NCI-H187 (cell line): ENCODE measurements around the gene TFDP1.

Experiments
- DNase-seq, 2 experiments: peaks; one replicate each; lab custom pipeline; 2025; lab: John Stamatoyannopoulos, UW

The TFDP1 gene

DNA sequence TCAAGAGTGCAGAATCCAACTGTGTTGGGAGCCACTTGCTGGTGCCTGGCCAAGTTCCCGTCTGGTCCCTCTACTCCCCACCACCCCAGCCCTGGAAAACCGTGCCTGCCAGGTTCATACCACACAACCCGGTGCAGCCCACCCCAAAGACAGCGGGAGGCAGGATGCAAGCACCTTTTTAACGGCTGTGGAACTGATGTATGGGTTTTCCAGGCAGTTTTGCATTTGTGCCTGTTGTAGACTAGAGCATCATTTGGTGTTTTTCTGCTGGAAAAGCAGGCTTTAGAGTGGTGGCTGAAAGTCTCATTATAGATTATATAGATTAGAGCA, 13.5 kb downstream of the TFDP1 start:
- no peak for DNase-seq

DNA sequence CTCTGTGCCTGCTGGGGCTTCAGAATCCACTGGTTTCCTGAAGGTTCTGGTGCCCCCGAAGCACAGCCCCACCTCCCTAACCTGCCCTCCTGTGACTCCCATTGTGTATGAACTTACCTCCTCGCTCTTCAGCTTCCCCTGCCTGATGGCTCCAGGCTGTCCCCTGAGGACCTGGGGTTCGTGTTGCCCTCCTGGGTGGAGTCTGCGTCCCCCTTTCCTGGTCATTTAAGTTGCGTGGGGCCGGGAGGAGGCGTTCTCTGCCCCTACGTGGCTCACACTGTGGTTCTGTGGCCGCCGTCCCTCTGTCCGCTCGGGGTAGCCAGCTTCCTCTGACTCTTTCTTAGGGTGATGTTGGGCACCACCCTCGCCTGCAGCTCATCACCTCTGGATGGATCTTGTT, 13.9 kb downstream of the TFDP1 start:
- DNase-seq = no peak

DNA sequence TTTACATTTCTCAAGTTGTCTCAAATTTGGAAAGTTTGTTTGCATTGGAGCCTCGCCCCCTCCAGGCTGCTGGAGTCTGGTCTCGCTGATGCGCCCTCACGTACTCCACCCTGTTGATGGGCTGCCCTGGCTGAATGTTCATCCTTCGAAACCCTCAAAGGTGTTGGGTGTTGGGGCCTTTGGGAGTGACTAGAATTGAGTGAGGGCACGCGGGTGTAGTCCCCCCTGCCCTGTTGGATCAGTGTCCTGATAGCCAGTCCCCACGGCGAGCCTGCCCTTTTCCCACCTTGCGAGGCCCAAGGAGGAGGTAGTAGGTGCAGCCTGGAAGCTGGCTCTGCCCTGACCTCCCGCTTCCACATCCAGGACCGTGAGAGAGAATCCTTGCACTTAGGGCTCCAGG, 14.8 kb downstream of the TFDP1 start:
- DNase-seq = no peak

DNA sequence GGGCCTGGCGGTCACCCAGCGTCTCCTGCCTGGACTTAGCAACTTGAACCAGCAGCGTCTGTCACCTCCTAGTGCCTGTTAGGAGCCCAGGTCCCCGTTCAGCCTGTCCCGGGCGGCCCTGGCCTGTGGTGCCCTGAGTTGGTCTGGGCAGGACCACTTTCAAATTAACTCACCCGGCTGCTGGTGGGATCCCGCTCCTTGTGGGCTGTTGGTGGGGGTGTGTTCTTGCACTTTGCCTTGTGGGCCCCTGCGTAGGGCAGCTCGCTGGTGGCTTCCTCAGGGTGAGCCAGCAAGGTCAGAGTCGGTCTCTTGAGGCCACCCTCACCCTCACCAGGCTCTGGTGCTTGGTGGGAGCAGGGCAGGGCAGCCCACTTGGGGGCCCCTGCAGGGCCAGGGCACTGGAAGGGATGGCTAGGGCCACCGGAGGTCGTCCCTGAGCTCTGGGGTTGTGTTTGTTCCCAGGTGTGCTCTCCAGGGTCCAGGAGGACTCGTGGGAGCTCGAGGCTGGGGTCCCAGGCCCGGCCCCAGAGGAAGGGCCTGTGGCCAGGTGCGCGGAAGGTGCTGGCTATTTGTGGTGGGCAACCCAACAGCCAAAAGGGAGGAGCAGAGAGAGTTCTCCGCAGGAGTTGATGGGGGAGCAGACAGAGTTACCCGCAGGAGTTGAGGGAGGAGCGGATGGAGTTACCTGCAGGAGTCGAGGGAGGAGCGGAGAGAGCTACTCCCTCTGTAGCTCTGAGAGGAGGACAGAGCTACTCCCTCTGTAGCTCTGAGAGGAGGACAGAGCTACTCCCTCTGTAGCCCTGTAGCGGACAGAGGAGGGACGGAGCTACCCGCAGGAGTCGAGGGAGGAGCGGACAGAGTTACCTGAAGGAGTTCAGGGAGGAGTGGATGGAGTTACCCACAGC, 16.9 kb downstream of the TFDP1 start:
- DNase-seq = no peak

DNA sequence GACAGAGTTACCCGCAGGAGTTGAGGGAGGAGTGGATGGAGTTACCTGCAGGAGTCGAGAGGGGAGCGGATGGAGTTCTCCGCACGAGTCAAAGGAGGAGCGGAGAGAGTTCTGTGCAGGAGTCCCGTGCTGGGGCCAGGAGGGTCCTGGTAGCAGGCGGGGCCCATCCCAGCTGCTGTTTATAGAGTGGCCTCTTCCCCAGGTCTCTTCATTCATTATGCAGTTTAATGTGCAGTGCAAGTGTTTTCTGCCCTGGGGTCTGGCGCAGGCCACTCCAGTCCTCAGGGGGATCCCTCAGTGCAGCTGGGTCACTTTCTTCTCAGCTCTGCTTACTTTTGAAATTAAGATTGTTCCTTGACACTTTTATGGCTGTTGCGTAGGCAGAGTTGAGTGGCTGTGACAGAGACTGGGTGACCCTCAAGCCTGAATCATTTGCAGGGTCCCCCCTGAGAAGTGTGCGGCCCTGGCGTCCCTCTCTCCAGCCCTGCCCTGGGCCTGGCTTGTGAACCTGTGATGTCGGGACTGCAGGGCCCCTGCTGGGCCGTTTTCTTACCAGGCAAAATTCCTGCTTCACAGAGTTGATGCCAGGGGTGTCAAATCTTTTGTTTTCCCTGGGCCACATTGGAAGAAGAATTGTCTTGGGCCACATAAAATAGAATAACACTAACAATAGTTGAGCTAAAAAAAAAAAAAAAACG, 17.9 kb downstream of the TFDP1 start:
- DNase-seq = no peak

DNA sequence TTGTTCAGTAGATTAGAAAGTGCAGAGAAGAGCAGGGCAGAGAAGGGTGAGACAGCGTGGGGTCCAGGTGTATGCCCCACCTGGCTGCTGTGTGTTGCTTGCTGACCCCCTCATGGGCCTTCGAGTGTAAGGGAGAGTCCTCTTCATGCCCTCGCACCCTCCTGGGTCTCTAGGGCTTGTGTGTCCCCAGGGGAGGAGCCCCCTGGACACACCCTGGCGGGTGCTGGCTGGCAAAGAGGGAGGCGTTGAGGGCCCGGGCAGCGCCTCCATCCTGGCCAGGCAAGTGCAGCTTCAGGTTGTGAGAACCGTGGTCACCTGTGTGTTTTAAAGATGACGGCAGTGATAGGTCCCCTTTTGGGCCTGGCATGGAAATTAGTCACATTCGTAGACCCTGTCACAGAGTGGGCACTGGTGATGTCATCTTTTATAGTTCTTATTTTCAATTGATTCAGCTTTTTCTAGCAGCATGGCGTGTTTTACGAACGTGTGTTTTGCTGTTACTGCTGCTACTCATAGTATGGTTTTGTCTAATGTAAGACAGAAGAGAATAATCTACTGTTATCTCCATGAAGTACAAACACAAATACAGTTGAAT, 18.7 kb downstream of the TFDP1 start:
- no peak for DNase-seq

DNA sequence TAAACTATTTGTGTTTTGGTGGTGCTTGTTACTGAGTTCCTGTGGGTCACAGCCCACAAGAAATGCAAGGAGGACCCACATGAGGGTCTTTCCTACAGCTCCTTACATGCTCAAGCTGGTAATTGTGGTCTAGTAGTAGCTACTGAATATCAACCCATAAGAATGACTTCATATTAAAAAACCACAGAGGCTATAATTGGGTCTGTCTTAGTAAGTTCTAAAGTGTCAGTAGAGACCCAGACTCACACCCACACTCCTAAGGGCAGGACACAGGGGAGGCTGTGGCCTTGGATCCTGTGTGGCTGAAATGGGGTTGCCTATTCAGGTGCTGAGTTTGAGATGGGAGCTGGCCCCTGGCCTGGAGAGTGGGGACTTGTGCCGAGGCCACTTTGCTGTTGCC, 19.6 kb downstream of the TFDP1 start:
- DNase-seq = no peak

DNA sequence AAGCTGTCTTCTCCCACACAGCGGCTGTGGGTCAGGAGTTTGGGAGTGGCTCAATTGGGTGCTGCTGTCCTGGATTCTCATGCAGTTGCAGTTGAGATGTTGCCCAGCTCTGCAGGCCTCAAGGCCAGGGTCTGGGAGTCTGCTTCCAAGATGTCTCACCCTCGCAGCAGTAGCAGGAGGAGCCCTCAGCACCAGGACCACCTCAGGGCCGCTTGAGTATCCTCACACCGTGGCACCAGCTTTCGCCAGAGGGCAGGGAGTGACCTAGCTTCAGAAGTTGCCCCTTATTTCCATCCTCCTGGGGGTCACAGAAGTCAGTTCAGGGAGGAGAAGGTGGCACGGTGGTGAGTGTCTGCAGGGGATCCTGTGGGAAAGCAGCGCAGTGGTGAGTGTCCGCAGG, 20.9 kb downstream of the TFDP1 start:
- no peak for DNase-seq

DNA sequence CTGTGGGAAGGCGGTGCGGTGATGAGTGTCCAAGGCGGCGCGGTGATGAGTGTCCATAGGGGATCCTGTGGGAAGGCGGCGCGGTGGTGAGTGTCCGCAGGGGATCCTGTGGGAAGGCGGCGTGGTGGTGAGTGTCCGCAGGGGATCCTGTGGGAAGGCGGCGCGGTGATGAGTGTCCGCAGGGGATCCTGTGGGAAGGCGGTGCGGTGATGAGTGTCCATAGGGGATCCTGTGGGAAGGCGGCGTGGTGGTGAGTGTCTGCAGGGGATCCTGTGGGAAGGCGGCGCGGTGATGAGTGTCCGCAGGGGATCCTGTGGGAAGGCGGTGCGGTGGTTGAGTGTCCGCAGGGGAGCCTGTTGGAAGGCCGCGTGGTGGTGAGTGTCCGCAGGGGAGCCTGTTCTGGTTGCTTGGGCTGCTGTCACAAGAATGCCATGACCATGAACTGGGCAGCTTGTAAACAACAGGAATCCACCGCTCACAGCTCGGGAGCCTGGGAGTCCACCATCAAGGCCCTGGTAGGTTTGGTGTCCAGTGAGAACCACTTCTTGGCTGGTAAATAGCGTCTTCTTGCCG, 21.4 kb downstream of the TFDP1 start:
- no peak for DNase-seq

DNA sequence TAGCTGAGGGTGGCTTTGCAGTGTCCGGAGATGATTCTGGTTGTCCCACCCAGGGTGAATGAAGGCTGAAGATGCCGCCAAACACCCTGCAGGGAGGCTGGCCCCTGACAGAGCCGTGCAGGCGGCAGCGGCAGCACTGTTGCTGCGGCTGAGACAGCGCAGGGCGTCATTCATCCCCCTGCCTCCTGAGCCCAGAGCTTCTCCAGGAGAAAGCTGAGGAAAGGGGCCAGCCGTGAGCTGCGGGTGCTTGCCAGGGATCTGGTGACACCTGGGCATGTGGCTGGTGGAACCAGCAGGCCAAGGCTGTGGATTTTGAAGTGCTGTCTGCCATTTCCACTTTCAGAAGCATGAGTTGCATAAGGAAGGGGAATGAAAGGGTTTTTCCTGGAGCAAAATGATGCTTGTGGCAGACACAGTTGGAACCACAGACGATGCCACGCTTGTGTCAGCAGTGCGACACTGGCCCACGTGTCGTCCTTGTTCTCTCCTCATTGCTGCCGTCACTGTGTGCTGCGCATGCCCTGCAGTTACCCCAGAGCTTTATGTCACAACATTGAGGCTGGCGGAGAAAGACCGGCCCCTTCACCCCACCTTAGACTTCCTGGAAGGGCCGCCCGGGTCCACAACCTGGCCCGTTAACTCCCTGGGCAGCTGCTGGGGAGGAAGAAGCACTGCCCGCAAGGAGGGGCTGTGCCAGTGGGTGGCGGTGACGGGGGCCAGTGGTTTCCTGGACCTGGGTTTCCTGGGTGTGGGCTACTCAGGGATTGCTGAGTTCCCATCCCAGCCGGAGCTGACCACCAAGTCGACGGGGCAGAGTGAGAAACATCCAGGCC, 22.7 kb downstream of the TFDP1 start:
- no peak for DNase-seq

DNA sequence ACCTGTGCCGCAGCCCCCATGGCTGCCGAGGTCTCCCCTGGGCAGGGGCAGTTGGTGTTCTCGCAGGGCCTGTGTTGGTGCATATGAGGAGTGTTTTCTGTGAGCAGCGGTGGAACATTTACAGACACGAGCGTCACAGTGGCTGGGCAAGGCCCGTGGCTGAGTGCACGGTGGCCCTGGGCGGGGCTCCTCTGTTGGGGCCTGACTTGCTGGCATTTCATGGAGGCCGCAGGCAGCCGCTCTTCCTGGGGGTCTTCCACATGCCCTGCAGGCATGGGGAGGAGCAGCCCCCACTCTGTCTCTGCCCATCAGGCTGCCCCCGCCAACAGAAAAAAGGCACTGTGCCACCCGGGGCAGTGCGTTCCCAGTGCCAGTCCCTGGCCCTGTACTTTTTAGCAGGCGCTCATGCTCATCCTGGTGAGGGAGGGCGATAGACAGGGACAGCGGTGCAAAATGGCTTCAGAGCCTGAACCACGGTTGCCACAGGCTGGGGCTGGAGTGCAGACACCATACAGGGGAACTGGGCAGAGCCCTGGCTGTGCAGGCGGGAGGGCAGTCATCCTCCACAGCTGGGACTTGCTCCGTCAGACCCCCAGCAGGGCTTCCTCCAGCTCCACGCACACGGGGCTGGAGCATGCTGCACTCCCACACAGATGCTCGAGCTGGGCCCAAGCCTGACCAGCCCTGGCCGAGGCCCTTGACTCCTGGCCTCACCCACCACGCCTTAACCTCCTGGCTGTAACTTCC, 23.5 kb downstream of the TFDP1 start:
- no peak for DNase-seq

DNA sequence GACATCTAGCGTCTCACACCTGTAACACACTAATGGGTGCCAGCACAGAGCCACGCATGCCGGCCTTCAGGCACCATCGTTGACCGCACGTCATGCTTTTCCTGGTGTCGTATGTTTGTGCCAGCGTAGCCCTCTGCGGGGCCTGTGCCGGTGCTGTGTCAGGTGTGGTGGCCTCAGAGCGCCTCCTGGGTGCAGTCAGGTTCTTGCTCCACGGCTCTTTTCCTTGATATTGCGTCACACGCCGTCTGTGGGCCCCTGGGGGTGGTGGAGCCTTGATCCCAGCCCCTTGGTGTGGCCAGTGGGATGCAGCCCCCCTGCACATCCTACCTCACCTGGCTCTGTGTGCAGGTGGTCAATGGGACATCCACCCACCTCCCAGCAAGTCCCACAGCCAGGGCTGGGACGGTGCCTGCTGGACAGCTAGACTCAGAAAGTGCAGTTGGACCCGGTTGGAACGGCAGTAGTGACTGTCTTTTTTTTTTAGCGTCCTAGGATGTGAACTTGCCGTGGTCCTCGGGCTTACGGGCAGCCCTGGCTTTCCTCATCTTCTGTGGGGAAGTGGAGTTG, 24.5 kb downstream of the TFDP1 start:
- DNase-seq = no peak

DNA sequence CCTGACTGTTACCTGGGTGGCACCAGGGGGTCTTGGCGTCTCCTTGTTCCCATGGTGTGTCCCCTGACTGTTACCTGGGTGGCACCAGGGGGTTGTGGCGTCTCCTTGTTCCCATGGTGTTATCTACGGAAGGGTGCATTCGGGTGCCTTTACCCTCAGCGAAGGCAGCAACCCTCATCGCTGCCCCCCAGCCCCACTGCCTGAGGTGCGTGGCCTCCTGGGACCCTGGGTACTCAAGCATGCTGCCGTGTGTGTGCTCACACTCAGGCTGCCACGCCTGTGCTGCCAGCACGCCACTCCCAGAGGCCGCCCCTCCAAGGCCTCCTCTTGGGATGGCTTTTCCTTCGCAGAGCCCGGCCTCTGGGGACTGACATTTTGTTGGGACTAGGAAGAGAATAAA, 25.1 kb downstream of the TFDP1 start:
- no peak for DNase-seq

DNA sequence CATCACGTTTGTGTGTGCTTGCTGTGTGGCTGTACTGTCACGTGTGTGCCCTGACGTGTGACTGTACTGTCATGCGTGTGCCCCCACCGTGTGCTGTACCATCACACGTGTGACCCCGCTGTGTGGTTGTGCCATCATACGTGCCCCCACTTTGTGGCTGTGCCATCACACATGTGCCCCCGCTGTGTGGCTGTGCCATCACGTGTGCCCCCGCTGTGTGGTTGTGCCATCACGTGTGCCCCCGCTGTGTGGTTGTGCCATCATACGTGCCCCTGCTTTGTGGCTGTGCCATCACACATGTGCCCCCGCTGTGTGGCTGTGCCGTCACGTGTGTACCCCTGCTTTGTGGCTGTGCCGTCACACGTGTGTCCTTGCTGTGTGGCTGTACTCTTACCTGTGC, 25.7 kb downstream of the TFDP1 start:
- DNase-seq = no peak

DNA sequence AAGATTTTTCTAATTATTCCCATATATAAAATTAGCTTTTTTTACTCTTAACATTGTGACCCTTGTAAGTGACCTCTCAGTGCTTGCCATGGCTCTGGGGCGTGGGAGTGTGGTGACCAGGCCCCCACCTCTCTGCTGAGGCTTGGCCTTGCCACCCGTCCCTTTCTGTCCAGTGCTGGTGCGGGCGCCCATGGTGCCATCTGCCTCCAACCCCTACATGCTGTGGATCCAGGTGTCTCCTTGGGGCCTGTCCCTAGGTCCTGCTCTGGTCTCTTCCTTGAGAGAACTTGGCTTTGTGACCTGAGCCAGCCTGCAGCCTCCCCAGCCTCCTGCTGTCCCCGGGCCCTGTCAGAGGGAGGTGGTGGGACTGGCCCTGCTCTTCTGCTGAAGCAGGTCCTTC, 27.4 kb downstream of the TFDP1 start:
- no peak for DNase-seq

DNA sequence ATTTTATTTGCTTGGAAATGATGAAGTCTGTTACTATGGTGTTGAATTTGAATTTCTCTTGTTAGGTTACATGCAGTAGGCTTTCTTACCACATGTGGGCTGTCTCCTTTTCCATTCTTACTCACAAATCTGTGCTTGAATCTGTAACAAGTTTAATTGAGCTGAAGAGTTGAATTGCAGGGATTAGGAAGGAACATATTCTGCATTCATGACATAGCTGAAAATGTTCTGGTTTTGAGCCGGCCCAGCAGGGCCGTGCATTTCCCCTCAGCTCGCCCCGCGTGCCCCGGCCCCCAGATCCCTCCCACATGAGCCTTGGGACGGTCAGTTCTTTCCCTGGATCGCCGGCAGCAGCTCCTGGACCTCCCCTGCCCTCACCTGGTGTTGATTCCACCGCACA, 28.1 kb downstream of the TFDP1 start:
- DNase-seq = no peak

DNA sequence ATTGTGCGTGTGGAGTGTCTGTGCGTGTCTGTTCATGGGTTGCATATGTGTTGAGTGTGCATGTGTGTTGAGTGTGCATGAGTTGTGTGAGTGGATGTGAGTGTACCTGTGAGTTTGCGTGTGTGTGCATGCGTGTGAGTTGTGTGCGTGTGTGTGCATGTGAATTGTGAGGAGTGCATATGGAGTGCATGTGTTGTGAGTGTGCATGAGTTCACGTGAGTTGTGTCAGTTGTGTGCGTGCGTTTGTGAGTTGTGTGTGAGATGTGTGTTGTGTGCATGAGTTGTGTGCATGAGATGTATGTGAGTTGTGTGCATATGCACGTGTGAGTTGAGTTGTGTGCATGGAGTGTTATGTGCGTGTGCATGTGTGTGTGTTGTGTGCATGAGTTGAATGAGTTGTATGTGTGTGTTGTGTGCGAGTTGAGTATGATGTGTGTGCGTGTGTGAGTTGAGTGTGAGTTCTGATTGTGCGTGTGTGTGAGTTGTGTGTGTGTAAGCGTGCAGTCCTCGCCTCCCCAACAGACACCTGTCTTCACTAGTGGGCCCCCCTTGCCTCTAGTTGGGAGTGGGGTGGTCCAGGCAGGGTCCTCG, 29.3 kb downstream of the TFDP1 start:
- DNase-seq = no peak

DNA sequence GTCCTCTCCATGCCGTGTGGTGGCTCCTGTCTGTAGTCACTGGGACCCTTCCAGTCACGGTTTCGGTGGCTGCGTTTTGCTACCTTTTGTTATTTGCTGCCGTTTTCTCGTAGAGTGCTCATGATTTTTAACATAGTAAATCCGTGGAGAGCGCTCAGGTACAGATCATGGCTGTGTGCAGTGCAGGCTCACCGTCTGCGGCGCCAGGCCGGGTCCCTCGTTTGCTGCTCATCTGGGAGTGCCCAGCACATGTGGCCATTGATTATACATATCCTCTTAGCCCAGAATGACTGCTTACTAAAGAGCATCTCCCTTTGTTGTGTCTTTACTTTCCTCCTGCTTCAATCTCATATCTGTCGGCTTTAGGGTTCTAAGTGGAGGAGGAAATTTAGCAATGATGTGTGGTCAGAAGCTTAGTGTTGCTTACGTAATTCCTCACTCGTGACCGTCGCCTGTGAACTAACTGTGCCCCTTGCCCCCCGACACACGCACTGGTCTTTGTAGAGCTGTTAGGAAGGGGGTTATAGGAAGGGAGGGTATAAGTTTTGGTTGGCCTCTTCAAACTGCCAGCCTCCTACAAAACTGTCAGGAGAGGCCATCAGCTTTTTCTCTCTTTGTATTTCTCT, 31.8 kb downstream of the TFDP1 start:
- DNase-seq = no peak

DNA sequence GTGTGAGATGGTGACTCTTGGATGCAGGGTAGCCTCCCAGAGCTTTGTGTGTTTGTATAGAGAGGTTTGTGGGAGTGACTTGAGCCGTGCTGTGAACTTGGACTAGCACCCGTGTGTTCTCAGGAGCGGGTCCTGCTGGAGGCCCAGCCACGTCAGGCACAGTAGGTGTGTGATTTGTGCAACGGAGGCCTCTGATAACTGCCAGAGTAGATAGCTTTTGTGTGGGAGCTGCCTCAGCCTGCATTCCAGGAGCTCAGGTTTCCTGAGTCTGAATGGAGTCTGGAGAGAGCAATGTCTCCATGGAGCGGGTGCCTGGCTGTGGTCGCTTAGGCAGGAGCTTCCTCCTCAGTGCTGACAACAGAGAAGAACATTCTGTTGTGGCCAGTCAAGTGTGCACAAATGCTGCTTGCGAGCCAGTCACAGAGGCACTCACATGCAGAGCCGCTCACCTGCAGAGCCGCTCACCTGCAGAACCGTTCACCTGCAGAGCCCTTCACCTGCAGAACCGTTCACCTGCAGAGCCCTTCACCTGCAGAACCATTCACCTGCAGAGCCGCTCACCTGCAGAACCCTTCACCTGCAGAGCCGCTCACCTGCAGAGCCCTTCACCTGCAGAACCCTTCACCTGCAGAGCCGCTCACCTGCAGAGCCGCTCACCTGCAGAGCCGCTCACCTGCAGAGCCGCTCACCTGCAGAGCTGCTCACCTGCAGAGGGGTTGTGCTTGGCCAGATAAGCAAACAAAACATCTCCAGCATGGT, 32.6 kb downstream of the TFDP1 start:
- peak; percentile 74 to 81 for DNase-seq
